ENCODE results near the gene MPRIP.
"Not testable (repeated sequence)": the region's sequence is repeated elsewhere in the genome, so short reads cannot be mapped to it uniquely, and the experiment has no call there.

MPRIP gene

GRCh38 chr17:17153071-17153470 lies 110.8 kb downstream of the MPRIP start:
- no peak for DNase-seq

- no peak for DNase-seq
Measured at GRCh38 chr17:17153709-17154108, 111.5 kb downstream of the MPRIP start.

DNA sequence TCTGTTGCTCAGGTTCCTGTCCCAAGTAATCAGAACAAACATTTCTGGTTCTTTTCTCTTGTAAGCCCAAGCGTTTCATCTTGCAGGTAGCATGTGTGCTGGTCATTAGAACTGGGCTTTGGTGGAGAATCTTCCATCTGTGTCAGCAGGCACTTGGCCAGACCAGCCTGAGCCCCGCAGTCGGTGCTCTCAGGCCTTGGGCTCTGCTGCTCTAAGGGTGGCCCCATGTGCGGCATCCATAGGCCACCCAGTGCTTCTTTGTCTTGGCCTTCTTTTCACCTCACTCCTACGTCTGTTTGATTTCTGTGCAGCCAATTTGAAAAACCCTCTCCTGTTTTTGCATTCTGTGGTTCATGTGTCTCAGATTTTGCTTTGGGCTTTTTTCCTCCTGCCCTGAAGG lies 112.3 kb downstream of the MPRIP start:
- no peak for DNase-seq

DNA sequence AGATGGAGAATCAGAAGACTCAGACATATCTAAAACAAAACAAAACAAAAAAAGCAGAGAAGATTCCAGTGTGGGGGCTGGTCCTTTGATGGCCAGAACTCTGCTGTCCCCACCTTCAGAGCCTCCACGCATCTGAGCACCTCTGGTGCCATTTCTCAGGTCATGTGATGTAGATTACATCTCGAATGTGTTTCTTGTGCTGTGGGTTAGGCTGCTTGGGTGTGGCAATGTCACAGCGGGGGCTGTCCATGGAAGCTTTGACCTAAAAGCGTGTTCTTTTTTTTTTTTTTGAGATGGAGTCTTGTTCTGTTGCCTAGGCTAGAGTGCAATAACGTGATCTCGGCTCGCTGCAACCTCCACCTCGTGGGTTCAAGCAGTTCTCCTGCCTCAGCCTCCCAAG lies 112.7 kb downstream of the MPRIP start:
- DNase-seq, result no peak

DNA sequence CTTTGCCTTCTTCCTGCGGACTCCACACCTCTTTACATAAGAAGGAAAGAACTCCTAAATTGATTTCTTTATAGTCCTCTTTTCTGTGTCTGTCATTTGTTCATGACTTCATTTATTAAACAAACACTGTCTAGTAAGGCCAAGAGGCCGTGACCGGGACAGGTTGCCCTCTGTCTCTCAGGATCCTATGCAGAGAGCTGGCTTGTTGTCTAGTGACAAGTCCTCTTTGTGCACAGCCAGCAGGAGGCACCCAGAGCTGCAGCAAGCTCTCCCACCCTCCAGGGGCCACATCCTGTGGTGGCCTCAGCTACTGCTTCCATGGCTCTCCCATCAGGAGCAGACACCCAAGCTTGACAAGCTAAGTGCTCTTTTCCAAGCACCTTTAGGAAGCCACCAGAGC lies 113.3 kb downstream of the MPRIP start:
- DNase-seq, result no peak

DNA sequence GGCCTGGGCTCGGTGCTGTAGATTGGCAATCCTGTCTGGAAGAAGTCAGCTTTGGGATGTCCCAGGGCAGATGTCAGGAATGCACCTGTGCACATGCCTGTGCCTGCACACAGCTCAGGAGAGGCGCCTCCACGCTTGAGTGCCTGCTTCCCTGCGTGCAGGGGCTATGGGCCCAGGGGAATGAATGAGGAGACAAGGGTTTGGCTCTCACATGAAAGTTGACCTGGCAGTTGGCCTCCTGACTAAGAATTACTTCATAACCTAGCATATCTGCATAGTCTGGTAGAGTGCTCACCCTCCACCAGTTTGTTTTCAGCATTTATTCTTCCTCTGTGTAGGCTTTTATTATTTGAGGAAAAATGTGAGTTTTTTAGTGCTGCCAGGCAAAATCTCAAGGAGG lies 113.8 kb downstream of the MPRIP start:
- DNase-seq, result no peak

DNA sequence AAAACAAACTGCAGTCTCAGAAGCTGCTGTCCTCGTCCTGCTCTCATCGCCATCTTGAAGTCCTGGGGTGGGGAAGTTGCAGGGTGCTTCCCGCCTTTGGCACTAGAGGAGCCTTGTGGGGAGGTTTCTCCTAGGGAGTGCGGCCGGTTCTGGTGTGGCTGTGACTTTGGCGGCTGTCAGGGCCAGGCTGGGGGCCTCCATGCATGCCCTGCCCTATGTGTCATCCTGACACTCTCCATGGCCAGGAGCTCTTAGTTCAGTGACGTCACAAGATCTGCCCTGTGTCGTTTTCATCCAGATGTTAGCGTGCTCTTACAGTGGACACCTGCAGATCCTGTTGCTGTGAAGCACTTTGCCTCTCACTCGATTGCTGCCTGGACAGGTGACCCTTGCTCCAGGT lies 114.3 kb downstream of the MPRIP start:
- no peak for DNase-seq

DNA sequence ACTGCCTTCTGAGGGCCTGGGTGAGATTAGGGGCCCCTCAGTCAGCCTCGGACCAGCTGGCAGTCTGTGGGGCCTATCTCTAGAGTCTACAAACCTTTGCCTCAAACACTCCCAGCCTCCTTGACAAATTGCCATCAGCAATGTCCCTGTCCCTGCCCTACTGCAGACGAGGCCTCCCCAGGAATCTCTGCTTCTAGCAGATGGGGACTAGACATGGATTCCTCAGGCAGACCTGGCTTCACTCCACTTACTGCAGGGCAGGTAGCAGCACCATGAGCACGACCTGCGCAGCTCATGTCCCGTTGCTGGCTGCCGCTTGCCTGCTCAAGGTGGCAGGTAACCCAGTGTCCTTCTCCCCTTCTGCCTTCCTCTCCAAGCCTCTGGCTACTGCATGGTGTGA lies 114.8 kb downstream of the MPRIP start:
- no peak for DNase-seq

GRCh38 chr17:17158506-17158905 lies 116.2 kb downstream of the MPRIP start:
- not testable (repeated sequence) for DNase-seq

- DNase-seq, result no peak
Measured at GRCh38 chr17:17159571-17159970, 117.3 kb downstream of the MPRIP start.

GRCh38 chr17:17161121-17161520 lies 118.9 kb downstream of the MPRIP start:
- DNase-seq, result no peak

- DNase-seq, result no peak
Measured at GRCh38 chr17:17161759-17162158, 119.5 kb downstream of the MPRIP start.

DNA sequence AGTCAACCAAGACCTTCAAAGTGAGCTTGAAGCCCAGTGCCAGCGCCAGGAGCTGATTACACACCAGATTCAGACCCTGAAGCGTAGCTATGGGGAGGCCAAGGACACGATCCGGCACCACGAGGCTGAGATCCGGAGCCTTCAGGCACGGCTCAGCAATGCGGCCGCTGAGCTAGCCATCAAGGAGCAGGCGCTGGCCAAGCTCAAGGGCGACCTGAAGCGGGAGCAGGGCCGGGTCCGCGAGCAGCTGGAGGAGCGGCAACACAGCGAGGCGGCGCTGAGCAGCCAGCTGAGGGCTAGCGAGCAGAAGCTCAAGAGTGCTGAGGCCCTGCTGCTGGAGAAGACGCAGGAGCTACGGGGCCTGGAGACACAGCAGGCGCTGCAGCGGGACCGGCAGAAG lies 121.9 kb downstream of the MPRIP start:
- DNase-seq, result no peak

GRCh38 chr17:17164676-17165075 lies 122.4 kb downstream of the MPRIP start:
- no peak for DNase-seq

DNA sequence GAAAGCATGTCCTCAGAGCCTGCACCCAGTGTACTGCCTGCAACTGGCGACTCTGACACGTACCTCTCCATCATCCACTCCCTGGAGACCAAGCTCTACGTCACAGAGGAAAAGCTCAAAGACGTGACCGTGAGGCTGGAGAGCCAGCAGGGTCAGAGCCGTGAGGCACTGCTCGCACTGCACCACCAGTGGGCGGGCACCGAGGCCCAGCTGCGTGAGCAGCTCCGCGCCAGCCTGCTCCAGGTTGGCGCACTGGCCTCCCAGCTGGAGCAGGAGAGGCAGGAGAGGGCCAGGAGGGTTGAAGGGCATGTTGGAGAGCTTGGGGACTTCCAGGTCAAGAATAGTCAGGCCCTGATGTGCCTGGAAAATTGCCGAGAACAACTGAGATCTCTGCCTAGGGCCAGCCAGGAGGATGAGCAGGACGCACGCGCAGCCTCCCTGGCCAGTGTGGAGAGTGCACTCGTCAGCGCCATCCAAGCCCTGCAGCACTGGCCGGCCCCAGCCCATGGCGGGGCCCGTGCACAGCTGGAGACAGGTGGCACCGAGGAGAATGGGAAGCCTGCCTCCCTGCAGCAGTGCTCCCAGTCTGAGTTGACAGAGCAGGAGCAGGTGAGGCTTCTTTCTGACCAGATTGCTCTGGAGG lies 123.5 kb downstream of the MPRIP start:
- no peak for DNase-seq

DNA sequence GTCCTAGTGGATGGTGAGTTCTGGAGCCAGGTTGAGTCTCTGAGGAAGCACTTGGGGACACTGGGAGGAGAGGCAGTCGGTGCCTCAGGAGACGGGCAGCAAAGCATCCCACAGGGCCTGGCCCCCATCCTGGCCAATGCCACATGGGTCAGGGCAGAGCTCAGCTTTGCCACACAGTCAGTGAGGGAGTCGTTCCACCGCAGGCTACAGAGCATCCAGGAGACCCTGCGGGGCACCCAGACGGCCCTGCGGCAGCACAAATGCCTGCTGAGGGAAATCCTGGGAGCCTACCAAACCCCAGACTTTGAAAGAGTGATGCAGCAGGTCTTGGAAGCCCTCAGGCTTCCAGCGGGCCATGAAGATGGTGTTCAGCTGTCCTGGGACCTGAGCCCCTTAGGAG lies 124.2 kb downstream of the MPRIP start:
- no peak for DNase-seq

- DNase-seq, result no peak
Measured at GRCh38 chr17:17167356-17167755, 125.1 kb downstream of the MPRIP start.

GRCh38 chr17:17167986-17168385 lies 125.7 kb downstream of the MPRIP start:
- DNase-seq, result no peak

DNA sequence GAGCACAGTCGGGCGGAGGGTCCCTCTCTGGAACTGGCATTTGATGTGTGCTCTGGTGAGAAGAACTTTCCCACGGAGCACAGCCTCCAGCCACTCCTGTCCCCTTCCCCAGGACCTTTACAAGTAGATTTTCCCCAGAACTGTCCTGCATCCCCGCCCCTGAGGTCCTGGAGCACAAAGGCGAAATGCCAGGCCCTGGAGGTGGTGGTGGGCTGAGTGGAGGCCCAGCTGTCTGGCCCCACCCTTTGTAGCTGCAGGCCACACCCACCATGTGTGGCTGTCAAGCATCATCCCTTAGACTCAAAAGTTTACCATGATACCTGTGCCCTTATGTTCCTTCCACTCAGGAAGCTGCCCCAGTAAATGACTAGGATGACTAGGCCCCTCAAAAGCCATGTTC lies 126.1 kb downstream of the MPRIP start:
- no peak for DNase-seq

DNA sequence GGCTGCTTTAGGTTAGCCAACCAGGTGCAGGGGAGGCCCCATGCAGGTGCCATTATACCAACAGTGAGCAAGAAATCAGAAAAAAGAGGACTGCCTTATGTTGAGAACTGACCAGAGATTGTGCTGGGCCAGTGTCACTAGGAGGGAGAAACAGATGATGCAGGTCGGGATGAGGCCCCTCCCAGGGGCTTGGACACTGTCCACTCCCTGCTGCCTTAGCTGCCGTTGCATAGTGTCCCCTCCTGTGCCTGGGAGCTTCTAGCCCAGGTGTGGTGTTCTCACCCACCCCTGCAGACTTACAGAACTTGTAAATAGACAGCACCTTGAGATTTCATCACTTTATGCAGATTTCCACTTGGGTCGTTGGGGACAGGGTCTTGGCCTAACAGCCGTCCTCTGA lies 127.1 kb downstream of the MPRIP start:
- DNase-seq, result no peak

DNA sequence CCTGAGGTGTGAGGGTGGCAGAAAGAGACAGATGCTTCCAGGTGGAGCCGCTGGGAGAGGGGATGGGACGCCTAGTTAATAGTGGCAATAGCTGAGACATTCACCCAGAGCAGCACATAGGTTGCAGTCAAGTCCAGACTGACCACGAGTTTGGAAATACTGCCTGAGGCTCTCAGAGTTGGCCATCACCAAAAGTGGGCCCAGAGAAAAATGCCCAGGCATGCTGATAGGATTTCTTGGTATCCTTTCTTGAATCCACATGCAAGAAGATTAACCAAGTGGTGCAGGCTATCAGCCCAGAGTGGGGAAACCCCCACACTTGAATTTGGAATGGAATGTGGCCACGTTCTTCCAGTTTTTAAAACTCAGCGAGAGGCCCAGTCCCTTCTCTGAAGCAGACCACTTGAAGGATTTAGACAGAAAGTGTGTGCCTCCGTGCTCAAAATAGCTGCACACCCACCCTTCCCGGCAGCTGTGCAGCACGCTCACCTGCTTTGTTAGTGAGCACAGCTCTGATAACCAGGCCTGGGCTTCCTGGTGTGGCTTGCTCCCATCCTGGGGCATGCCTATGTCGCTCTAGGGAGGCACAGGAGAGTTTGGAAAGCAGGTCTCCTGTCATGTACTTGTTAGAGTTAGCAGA lies 128.2 kb downstream of the MPRIP start:
- DNase-seq, result no peak

- no peak for DNase-seq
Measured at GRCh38 chr17:17171186-17171585, 128.9 kb downstream of the MPRIP start.

DNA sequence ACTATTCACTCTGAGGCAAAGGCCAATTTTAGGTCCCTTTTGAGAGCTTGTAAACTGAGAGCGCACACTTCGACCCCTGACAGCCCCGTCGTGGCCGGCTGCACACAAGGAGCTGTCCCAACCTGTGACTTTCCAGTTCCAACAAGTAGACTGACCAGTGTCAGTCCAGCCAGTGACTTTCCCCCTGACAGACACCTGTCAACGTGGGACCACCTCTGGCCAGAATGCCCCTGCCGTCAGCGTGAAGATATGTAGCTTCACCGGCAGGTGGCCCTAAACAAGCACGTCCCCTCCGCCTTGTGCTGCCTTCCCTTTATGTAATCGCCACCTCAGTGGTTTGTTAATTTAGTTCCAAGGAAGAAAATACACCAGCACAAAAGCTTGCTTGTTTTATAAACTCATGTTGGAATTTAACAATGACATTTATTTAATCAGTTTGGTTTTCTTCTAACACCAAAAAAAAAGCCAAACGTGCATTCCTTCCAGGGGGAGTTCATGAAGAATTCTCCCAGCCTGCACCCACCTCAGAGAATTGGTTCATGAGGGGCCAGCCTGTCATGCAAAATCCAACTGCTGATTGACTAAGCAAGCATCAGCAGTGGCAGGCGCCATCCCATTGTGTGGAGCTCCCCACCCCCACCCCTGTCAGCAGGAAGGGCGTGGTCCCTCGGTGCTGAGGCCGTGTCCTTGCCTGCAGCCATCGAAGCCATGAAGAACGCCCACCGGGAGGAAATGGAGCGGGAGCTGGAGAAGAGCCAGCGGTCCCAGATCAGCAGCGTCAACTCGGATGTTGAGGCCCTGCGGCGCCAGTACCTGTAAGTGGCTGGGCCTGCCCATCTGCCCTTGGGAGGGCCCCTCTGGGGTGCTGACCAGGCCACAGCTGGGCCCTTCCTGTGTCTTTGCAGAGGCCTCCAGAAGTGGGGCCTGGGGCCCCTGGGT lies 130.0 kb downstream of the MPRIP start:
- DNase-seq, result no peak

DNA sequence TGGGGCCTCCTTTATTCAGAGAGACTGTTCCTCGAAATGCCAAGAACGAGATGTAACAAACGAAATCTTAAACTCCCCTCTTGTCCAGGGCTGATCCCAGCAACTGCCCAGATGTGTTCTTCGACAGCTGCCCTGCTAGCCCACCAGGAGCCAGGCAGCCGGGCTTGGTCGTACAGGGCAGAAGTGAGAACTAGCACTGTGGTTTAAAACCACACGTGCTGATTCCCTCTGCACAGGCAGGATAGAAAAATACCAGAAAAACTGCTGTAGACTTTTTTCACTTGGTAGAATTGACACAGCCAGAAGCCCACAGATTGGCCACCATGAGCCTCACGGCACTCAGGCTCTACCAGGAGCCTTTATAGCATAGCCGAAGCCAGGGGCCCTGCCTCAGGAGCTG lies 130.7 kb downstream of the MPRIP start:
- no peak for DNase-seq
